IMR-90 (cell line): Measurements from ENCODE around the gene BCL11B. TPM values are rescaled to one million over a fixed set of nuclear protein-coding genes. Genes with fewer than 3 reads are reported as not detected.

ENCODE experiments used
- ATAC-seq: fragments of 200-7000 bp; cut with Tn5 transposase; 2 replicates; pipeline ENCODE4 v1.9.1; 2020; ENCODE audit warnings: low read depth, mild to moderate bottlenecking, moderate library complexity
- BruUV-seq: library from RNA; stranded (reverse); fragments of 400-500 nt; replicated peaks from 2 replicates; lab custom pipeline; 2021; lab: Mats Ljungman, UMichigan
- CTCF ChIA-PET: fragments of 300-600 bp; formaldehyde crosslinking; extraction: SDS; loops from one replicate; lab custom pipeline; 2021; ENCODE audit warnings: antibody characterized with exemption; lab: Yijun Ruan, JAX
- POLR2A ChIA-PET: fragments of 300-600 bp; sonication (Branson Sonifier 250); formaldehyde crosslinking; loops from one replicate; lab custom pipeline; 2022; ENCODE audit warnings: antibody characterized with exemption; ENCODE audit not compliant: unreplicated experiment; lab: Charles Lee
- DNase-seq: peaks from one replicate; pipeline ENCODE4 v3.0.0; 2013
- H2AFZ ChIP-seq: replicated peaks from 2 replicates; pipeline ENCODE3; 2013; ENCODE audit warnings: low read length, mild to moderate bottlenecking; ENCODE audit not compliant: poor library complexity
- H2AK5ac ChIP-seq: 2 replicates; pipeline ENCODE4 v1.6.1; 2013; ENCODE audit warnings: low read depth, low read length, inconsistent platforms
- H2AK9ac ChIP-seq: replicated peaks from 2 replicates; pipeline ENCODE3; 2013; ENCODE audit warnings: mild to moderate bottlenecking, low read depth, low read length, moderate library complexity; ENCODE audit not compliant: poor library complexity
- H2BK120ac ChIP-seq: 2 replicates; pipeline ENCODE4 v1.6.1; 2013; ENCODE audit warnings: low read depth, low read length, inconsistent platforms
- H2BK15ac ChIP-seq: 3 replicates; pipeline ENCODE4 v1.6.1; 2013; ENCODE audit warnings: low read depth, low read length, inconsistent platforms
- H2BK20ac ChIP-seq: 2 replicates; pipeline ENCODE4 v1.6.1; 2013; ENCODE audit warnings: low read depth, mild to moderate bottlenecking, inconsistent platforms, low read length, moderate library complexity
- H2BK5ac ChIP-seq: 2 replicates; pipeline ENCODE4 v1.6.1; 2013; ENCODE audit warnings: mild to moderate bottlenecking, low read depth, low read length, inconsistent platforms; ENCODE audit not compliant: poor library complexity, severe bottlenecking
- H3K14ac ChIP-seq: replicated peaks from 2 replicates; pipeline ENCODE4 v1.6.1; 2013; ENCODE audit warnings: low read depth, low read length, inconsistent platforms
- H3K18ac ChIP-seq: 2 replicates; pipeline ENCODE4 v1.6.1; 2013; ENCODE audit warnings: low read depth, low read length, control low read depth
- H3K23ac ChIP-seq: 2 replicates; pipeline ENCODE4 v1.6.1; 2013; ENCODE audit warnings: low read depth, low read length, inconsistent platforms
- H3K27ac ChIP-seq: 2 replicates; pipeline ENCODE4 v1.5.1; 2013; ENCODE audit warnings: mild to moderate bottlenecking, control low read depth, low read length; ENCODE audit not compliant: insufficient read depth
- H3K27me3 ChIP-seq: 2 replicates; pipeline ENCODE4 v1.6.1; 2013; ENCODE audit warnings: low read length; ENCODE audit not compliant: control insufficient read depth, insufficient read depth
- H3K36me3 ChIP-seq: 2 replicates; pipeline ENCODE4 v1.6.1; 2013; ENCODE audit warnings: low read length, mixed read lengths; ENCODE audit not compliant: control insufficient read depth, insufficient read depth
- H3K4ac ChIP-seq: 2 replicates; pipeline ENCODE4 v1.6.1; 2013; ENCODE audit warnings: low read depth, low read length, inconsistent platforms
- H3K4me1 ChIP-seq: 2 replicates; pipeline ENCODE4 v1.6.1; 2013; ENCODE audit warnings: low read length, mixed read lengths; ENCODE audit not compliant: control insufficient read depth, insufficient read depth
- H3K4me2 ChIP-seq: 2 replicates; pipeline ENCODE4 v1.6.1; 2013; ENCODE audit warnings: low read depth, mild to moderate bottlenecking, control low read depth, low read length, moderate library complexity
- H3K4me3 ChIP-seq: 2 replicates; pipeline ENCODE4 v1.5.1; 2013; ENCODE audit warnings: low read depth, mild to moderate bottlenecking, control low read depth, low read length, moderate library complexity; ENCODE audit not compliant: insufficient read depth
- H3K56ac ChIP-seq: 2 replicates; pipeline ENCODE4 v1.6.1; 2013; ENCODE audit warnings: low read length, inconsistent platforms; ENCODE audit not compliant: insufficient read depth; ENCODE audit errors: extremely low read depth
- H3K79me1 ChIP-seq, 2 experiments: 2 replicates each; pipeline ENCODE4 v1.6.1; 2013; ENCODE audit warnings: low read length in 2 of 2, inconsistent platforms in 1 of 2, low read depth in 1 of 2
- H3K9ac ChIP-seq: 2 replicates; pipeline ENCODE4 v1.6.1; 2013; ENCODE audit warnings: low read depth, low read length, control low read depth
- H3K9me1 ChIP-seq: 2 replicates; pipeline ENCODE4 v1.6.1; 2013; ENCODE audit warnings: low read length, inconsistent platforms; ENCODE audit not compliant: insufficient read depth
- H3K9me3 ChIP-seq: 2 replicates; pipeline ENCODE4 v1.6.1; 2013; ENCODE audit warnings: low read length; ENCODE audit not compliant: control insufficient read depth, insufficient read depth
- H4K20me1 ChIP-seq: 2 replicates; pipeline ENCODE4 v1.6.1; 2013; ENCODE audit warnings: low read length, inconsistent platforms; ENCODE audit not compliant: insufficient read depth
- H4K5ac ChIP-seq: 2 replicates; pipeline ENCODE4 v1.6.1; 2013; ENCODE audit warnings: mild to moderate bottlenecking, low read depth, low read length, control low read depth
- H4K8ac ChIP-seq, 2 experiments: 2 replicates each; pipeline ENCODE4 v1.6.1; 2013; ENCODE audit warnings: low read depth in 2 of 2, low read length in 2 of 2, control low read depth in 1 of 2, inconsistent platforms in 1 of 2
- H4K91ac ChIP-seq: 2 replicates; pipeline ENCODE4 v1.6.1; 2013; ENCODE audit warnings: low read depth, low read length, inconsistent platforms; ENCODE audit not compliant: insufficient read depth
- BHLHE40 ChIP-seq: fragments of 150-350 bp; IDR thresholded peaks from 2 replicates; pipeline ENCODE4 v1.6.1; 2016; ENCODE audit warnings: mild to moderate bottlenecking, low read depth, low read length
- CEBPB ChIP-seq: IDR thresholded peaks from 2 replicates; pipeline ENCODE4 v1.6.1; 2012; ENCODE audit warnings: low read depth, low read length, improper control_type of control experiment
- CHD1 ChIP-seq: IDR thresholded peaks from 2 replicates; pipeline ENCODE4 v1.6.1; 2012; ENCODE audit warnings: low read depth, low read length, improper control_type of control experiment
- CTCF ChIP-seq: conservative IDR thresholded peaks from 2 replicates; pipeline ENCODE4 v1.5.1; 2012; ENCODE audit warnings: mild to moderate bottlenecking, low read depth, low read length, improper control_type of control experiment
- ELK1 ChIP-seq: fragments of 150-350 bp; IDR thresholded peaks from 2 replicates; pipeline ENCODE4 v1.6.1; 2016; ENCODE audit warnings: low read depth, mild to moderate bottlenecking, low read length, moderate library complexity, borderline replicate concordance
- FOS ChIP-seq: fragments of 150-350 bp; IDR thresholded peaks from 2 replicates; pipeline ENCODE4 v1.6.1; 2016; ENCODE audit warnings: low read depth, low read length
- MAFK ChIP-seq: IDR thresholded peaks from 2 replicates; pipeline ENCODE4 v1.6.1; 2012; ENCODE audit warnings: low read depth, low read length, improper control_type of control experiment
- MAZ ChIP-seq: IDR thresholded peaks from 2 replicates; pipeline ENCODE4 v1.6.1; 2012; ENCODE audit warnings: low read depth, mild to moderate bottlenecking, low read length, improper control_type of control experiment, moderate library complexity, borderline replicate concordance
- MXI1 ChIP-seq: IDR thresholded peaks from 2 replicates; pipeline ENCODE4 v1.6.1; 2012; ENCODE audit warnings: low read depth, mild to moderate bottlenecking, low read length, moderate library complexity, borderline replicate concordance
- NFE2L2 ChIP-seq: fragments of 150-350 bp; IDR thresholded peaks from 2 replicates; pipeline ENCODE4 v1.6.1; 2016; ENCODE audit warnings: low read depth, mild to moderate bottlenecking, low read length
- POLR2A ChIP-seq: IDR thresholded peaks from 2 replicates; pipeline ENCODE4 v1.6.1; 2012; ENCODE audit warnings: mild to moderate bottlenecking, low read depth, low read length
- RAD21 ChIP-seq: IDR thresholded peaks from 2 replicates; pipeline ENCODE4 v1.6.1; 2012; ENCODE audit warnings: low read length, improper control_type of control experiment
- RCOR1 ChIP-seq: IDR thresholded peaks from 2 replicates; pipeline ENCODE4 v1.6.1; 2012; ENCODE audit warnings: mild to moderate bottlenecking, low read length, improper control_type of control experiment; ENCODE audit not compliant: insufficient replicate concordance
- RFX5 ChIP-seq: IDR thresholded peaks from 2 replicates; pipeline ENCODE4 v1.8.0; 2012; ENCODE audit warnings: low read depth, mild to moderate bottlenecking, low read length, moderate library complexity
- SMC3 ChIP-seq: fragments of 150-350 bp; IDR thresholded peaks from 2 replicates; pipeline ENCODE4 v1.6.1; 2016; ENCODE audit warnings: low read depth, mild to moderate bottlenecking, antibody characterized with exemption, low read length, moderate library complexity
- USF2 ChIP-seq: fragments of 150-350 bp; IDR thresholded peaks from 2 replicates; pipeline ENCODE4 v1.6.1; 2017; ENCODE audit warnings: mild to moderate bottlenecking, antibody characterized with exemption, low read length, low read depth
- WGBS, 2 experiments: methylation state at CpG; one replicate each; pipeline versions ENCODE4 v1.1.5 to v1.1.7; 2013; ENCODE audit warnings: missing lambda C conversion rate in 2 of 2; ENCODE audit not compliant: insufficient read length in 1 of 2; ENCODE audit errors: extremely low coverage in 2 of 2; 5-methylcytosine and 5-hydroxymethylcytosine counted together
- dilution Hi-C: fragments of 300-500 bp; cut with HindIII; formaldehyde crosslinking; loops from one replicate; pipeline ENCODE4 v1.14.3; 2018; ENCODE audit warnings: low sequenced_read_pairs; ENCODE audit not compliant: unreplicated experiment
- in situ Hi-C: fragments of 300-500 bp; cut with MboI; formaldehyde crosslinking; loops from 3 replicates; pipeline ENCODE4 v1.14.3; 2019; ENCODE audit warnings: low sequenced_read_pairs, inconsistent platforms, mixed read lengths
- intact Hi-C: fragments of 100-400 bp; cut with micrococcal nuclease; formaldehyde crosslinking; loops from 2 replicates; pipeline ENCODE4 v1.10.0; 2022
- polyA plus RNA-seq, 3 experiments: library from polyadenylated mRNA; depleted of rRNA; stranded (reverse); fragments of >200 nt; gene quantifications; 2 replicates each; pipeline ENCODE4 v1.2.3, GENCODE V29; 2012; ENCODE audit warnings: low replicate concordance in 1 of 3
- total RNA-seq: library from RNA; depleted of rRNA; stranded (reverse); fragments of >200 nt; gene quantifications from 2 replicates; pipeline ENCODE4 v1.2.3, GENCODE V29; 2012

The BCL11B gene
- total and polyA plus RNA-seq, 2 of the 4 experiments (the other 2 are of a cell fraction) = under 0.01 TPM; not detected in 1

GRCh38 chr14:99304208-99304607 lies 32.2 kb upstream of the BCL11B start:
- in situ Hi-C loops (no loop called here), intact Hi-C loops (no loop called here), dilution Hi-C loops (no loop called here)
- WGBS, 2 experiments = no CpG with 5 or more reads among the region's 1 CpG
- Histone ChIP-seq H3K18ac (no peak overlapping the region), H4K91ac (no peak overlapping the region), H3K23ac (no peak overlapping the region), H3K9me1 (no peaks in the 10 kb centered on the region), H3K4me1 (no peaks in the 10 kb centered on the region), H3K9ac (no peak overlapping the region), H3K27ac (no peak overlapping the region), H2BK15ac (no peak overlapping the region), H3K4me3 (no peak overlapping the region), H3K27me3 (no peaks in the 10 kb centered on the region), H3K79me1 (no peaks in the 10 kb centered on the region), H2BK120ac (no peak overlapping the region), H2BK5ac (no peak overlapping the region), H4K5ac (no peak overlapping the region), H4K8ac (no peak overlapping the region), H3K4ac (no peak overlapping the region), H3K36me3 (no peaks in the 10 kb centered on the region), H2AK9ac (no peak overlapping the region), H3K56ac (no peak overlapping the region), H2AK5ac (no peak overlapping the region), H2BK20ac (no peak overlapping the region), H3K14ac (no peak overlapping the region), H3K4me2 (no peak overlapping the region), H4K20me1 (no peaks in the 10 kb centered on the region), H3K9me3 (no peaks in the 10 kb centered on the region), H2AFZ (no peak overlapping the region)
- BruUV-seq = no TSS peak
- no peak for ATAC-seq
- CTCF ChIA-PET = interaction anchor here (0.7 kb wide), 1 partner anchor 265 kb away, joined by 3 read pairs; no protein-coding TSS in a partner anchor
- no peak for DNase-seq
- POLR2A ChIA-PET = no interaction called here
- TF ChIP-seq RAD21 (no peak), RFX5 (no peak), MAZ (no peak), SMC3 (no peak), CEBPB (no peak), CTCF (no peak), ELK1 (no peak), BHLHE40 (no peak), RCOR1 (no peak), NFE2L2 (no peak), MXI1 (no peak), FOS (no peak), USF2 (no peak), CHD1 (no peak), POLR2A (no peak), MAFK (no peak)
